ENCODE measurements around the gene C17orf50.
A peak's percentile ranks its signal among the peaks of the same experiment; 100 is the strongest.

The C17orf50 gene

GRCh38 chr17:35807371-35808144 is 46.9 kb downstream of the C17orf50 start:
- no peak for DNase-seq (ENCODE audit: low spot score)
- TF ChIP-seq, protein P1, sequence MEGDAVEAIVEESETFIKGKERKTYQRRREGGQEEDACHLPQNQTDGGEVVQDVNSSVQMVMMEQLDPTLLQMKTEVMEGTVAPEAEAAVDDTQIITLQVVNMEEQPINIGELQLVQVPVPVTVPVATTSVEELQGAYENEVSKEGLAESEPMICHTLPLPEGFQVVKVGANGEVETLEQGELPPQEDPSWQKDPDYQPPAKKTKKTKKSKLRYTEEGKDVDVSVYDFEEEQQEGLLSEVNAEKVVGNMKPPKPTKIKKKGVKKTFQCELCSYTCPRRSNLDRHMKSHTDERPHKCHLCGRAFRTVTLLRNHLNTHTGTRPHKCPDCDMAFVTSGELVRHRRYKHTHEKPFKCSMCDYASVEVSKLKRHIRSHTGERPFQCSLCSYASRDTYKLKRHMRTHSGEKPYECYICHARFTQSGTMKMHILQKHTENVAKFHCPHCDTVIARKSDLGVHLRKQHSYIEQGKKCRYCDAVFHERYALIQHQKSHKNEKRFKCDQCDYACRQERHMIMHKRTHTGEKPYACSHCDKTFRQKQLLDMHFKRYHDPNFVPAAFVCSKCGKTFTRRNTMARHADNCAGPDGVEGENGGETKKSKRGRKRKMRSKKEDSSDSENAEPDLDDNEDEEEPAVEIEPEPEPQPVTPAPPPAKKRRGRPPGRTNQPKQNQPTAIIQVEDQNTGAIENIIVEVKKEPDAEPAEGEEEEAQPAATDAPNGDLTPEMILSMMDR (IDR thresholded peaks at IDR 0.05; ENCODE audit: extremely low read depth, insufficient read depth, missing control alignments) = no peak
- in situ Hi-C loops (cut with MboI; ENCODE audit: low pct_unique_long_range_greater_than_20kb, low sequenced_read_pairs, unreplicated experiment) = no loop called here

DNA sequence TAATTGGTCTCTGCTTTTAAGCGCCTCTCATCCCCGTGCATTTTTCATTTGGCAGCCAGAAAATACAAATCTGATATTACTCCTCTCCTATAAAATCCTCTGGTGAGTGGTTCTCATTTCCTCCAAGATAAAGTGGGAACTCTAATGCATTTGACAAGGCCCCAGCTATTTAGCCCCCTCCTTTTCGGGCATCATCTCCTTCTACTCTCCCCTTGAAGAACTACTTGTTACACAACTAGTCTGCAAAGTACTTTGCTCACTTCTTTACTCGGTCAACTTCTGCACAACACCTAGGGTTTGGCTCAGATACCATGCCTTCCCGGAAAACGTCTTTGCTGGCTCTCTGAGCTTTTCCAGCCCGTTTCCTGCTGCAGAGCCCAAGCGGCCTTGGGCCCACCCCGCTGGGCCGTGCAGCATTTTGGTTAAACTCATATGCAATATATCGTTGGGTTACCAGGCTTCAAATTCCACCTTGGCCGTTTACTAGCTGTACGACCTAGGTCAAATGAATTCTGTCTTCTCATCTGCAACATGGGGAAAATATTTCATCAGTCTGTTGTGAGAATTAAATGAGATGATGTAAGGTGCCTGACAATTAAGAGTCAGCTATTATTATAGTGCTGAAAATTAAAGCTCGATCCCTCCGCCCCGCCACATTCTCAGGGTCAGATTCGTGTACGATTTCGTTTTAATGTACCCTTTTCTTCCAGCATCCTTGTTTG is 47.7 kb downstream of the C17orf50 start:
- TF ChIP-seq, protein P1 (IDR thresholded peaks at IDR 0.05; ENCODE audit: extremely low read depth, insufficient read depth, missing control alignments) = no peak
- in situ Hi-C loops (cut with MboI; ENCODE audit: low pct_unique_long_range_greater_than_20kb, low sequenced_read_pairs, unreplicated experiment) = no loop called here
- DNase-seq (ENCODE audit: low spot score) = no peak

GRCh38 chr17:35808962-35809854 is 48.5 kb downstream of the C17orf50 start, which contains the start of gene TAF15:
TAF15 (plus strand) TSS chr17:35809484; CDS start chr17:35809570, 86 bp downstream.
- TF ChIP-seq, protein P1 (IDR thresholded peaks at IDR 0.05; ENCODE audit: extremely low read depth, insufficient read depth, missing control alignments) = peak; percentile 84
- in situ Hi-C loops (cut with MboI; ENCODE audit: low pct_unique_long_range_greater_than_20kb, low sequenced_read_pairs, unreplicated experiment) = no loop called here
- peak; percentile 93 for DNase-seq (ENCODE audit: low spot score)

DNA sequence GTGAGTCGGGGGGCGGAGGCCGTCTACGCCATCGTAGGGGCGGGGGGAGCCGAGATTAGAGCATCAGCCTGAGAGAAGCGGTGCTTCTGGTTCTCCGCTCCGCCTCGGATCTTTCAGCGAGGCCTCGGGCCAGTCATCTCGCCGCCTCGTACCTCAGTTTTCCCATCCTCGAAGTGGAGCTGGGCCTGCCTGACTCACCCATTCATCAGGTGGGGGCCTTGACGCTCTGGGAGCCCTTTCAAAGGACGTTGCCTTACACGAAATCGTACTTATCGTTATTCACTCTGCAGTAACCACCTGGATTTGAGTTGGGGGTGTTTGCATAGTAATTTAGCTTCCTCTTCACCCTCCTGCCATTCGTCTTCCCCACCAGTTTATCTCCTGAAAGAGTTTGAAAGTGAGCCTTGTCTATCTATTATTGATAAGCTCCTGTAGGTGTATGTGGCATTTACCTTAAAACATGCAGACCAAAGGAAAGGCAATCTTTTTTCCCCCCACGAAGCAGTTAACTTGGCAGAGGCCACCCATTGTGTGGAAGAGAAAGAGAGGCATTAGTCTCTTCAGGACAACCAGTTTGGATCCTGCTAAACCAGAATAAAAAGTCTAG is 49.3 kb downstream of the C17orf50 start:
- DNase-seq (ENCODE audit: low spot score) = no peak
- TF ChIP-seq, protein P1 (IDR thresholded peaks at IDR 0.05; ENCODE audit: extremely low read depth, insufficient read depth, missing control alignments) = no peak
- in situ Hi-C loops (cut with MboI; ENCODE audit: low pct_unique_long_range_greater_than_20kb, low sequenced_read_pairs, unreplicated experiment) = no loop called here

- in situ Hi-C loops (cut with MboI; ENCODE audit: low pct_unique_long_range_greater_than_20kb, low sequenced_read_pairs, unreplicated experiment) = no loop called here
- DNase-seq (ENCODE audit: low spot score) = no peak
- TF ChIP-seq, protein P1 (IDR thresholded peaks at IDR 0.05; ENCODE audit: extremely low read depth, insufficient read depth, missing control alignments) = no peak
Measured at GRCh38 chr17:35811759-35812158, 51.1 kb downstream of the C17orf50 start.

- in situ Hi-C loops (cut with MboI; ENCODE audit: low pct_unique_long_range_greater_than_20kb, low sequenced_read_pairs, unreplicated experiment) = no loop called here
- TF ChIP-seq, protein P1 (IDR thresholded peaks at IDR 0.05; ENCODE audit: extremely low read depth, insufficient read depth, missing control alignments) = no peak
- DNase-seq (ENCODE audit: low spot score) = no peak
Measured at GRCh38 chr17:35812456-35812855, 51.8 kb downstream of the C17orf50 start.

All from GM13977 (cell line).